Measurements from ENCODE around the gene MARF1.

- no peak for TF ChIP-seq CTCF (IDR thresholded peaks at IDR 0.05)
- no peak for TF ChIP-seq POLR2A (IDR thresholded peaks at IDR 0.05)
These were observed 36.3 kb downstream of the MARF1 start for GRCh38 chr16:15606518-15607220.
